ENCODE results near the gene CNTNAP2. TPM values are rescaled to one million over a fixed set of nuclear protein-coding genes. Genes with fewer than 3 reads are reported as not detected.

CNTNAP2 gene
- total and polyA plus RNA-seq, 2 donors from 2014 or later = 0.06 to 0.13 TPM

- no peak for FAIRE-seq
- intact Hi-C loops (cut with DNase I) = no loop called here
- no peak for DNase-seq
Measured at GRCh38 chr7:146216396-146217041, 99.9 kb downstream of the CNTNAP2 start.

GRCh38 chr7:146223851-146224250, 107.2 kb downstream of the CNTNAP2 start:
- no peak for FAIRE-seq
- intact Hi-C loops (cut with DNase I) = no loop called here
- TF ChIP-seq CTCF (IDR thresholded peaks at IDR 0.05; ENCODE audit: borderline replicate concordance, extremely low read depth, insufficient read depth) = no peak
- DNase-seq = no peak
- Histone ChIP-seq H3K4me3 (ENCODE audit: low read length in 3 of 3) (no peak overlapping the region), H3K9me3 (ENCODE audit: control insufficient read depth in 2 of 3, insufficient read depth in 1 of 3, low read length in 3 of 3) (no peaks in the 10 kb centered on the region), H3K4me1 (ENCODE audit: control insufficient read depth in 2 of 3, insufficient read depth in 2 of 3, low read depth in 1 of 3, low read length in 3 of 3) (no peaks in the 10 kb centered on the region), H3K27me3 (ENCODE audit: control insufficient read depth, insufficient read depth, low read length) (no peaks in the 10 kb centered on the region), H3K9ac (ENCODE audit: low read length in 3 of 3) (no peak overlapping the region), H3K36me3 (ENCODE audit: control insufficient read depth in 2 of 3, insufficient read depth in 3 of 3, low read length in 3 of 3) (no peaks in the 10 kb centered on the region), H3K27ac (ENCODE audit: low read depth in 2 of 2, low read length in 2 of 2) (no peak overlapping the region)

More at GRCh38 chr7:146216396-146217041, 99.9 kb downstream of the CNTNAP2 start:
- Histone ChIP-seq H3K36me3 (ENCODE audit: control insufficient read depth in 2 of 3, insufficient read depth in 3 of 3, low read length in 3 of 3) (no peaks in the 10 kb centered on the region), H3K4me1 (ENCODE audit: control insufficient read depth in 2 of 3, insufficient read depth in 2 of 3, low read depth in 1 of 3, low read length in 3 of 3) (no peaks in the 10 kb centered on the region), H3K9me3 (ENCODE audit: control insufficient read depth in 2 of 3, insufficient read depth in 1 of 3, low read length in 3 of 3) (no peaks in the 10 kb centered on the region), H3K27me3 (ENCODE audit: control insufficient read depth, insufficient read depth, low read length) (no peaks in the 10 kb centered on the region), H3K27ac (ENCODE audit: low read depth in 2 of 2, low read length in 2 of 2) (no peak overlapping the region), H3K9ac (ENCODE audit: low read length in 3 of 3) (no peak overlapping the region), H3K4me3 (ENCODE audit: low read length in 3 of 3) (no peak overlapping the region)
- no peak for TF ChIP-seq CTCF (IDR thresholded peaks at IDR 0.05; ENCODE audit: borderline replicate concordance, extremely low read depth, insufficient read depth)

GRCh38 chr7:146232604-146233003, 116.0 kb downstream of the CNTNAP2 start:
- no peak for DNase-seq
- intact Hi-C loops (cut with DNase I) = no loop called here
- no peak for FAIRE-seq

More at GRCh38 chr7:146232604-146233003, 116.0 kb downstream of the CNTNAP2 start:
- Histone ChIP-seq H3K27ac (ENCODE audit: low read depth in 2 of 2, low read length in 2 of 2) (no peak overlapping the region), H3K9me3 (ENCODE audit: control insufficient read depth in 2 of 3, insufficient read depth in 1 of 3, low read length in 3 of 3) (no peaks in the 10 kb centered on the region), H3K4me1 (ENCODE audit: control insufficient read depth in 2 of 3, insufficient read depth in 2 of 3, low read depth in 1 of 3, low read length in 3 of 3) (no peaks in the 10 kb centered on the region), H3K36me3 (ENCODE audit: control insufficient read depth in 2 of 3, insufficient read depth in 3 of 3, low read length in 3 of 3) (no peaks in the 10 kb centered on the region), H3K27me3 (ENCODE audit: control insufficient read depth, insufficient read depth, low read length) (no peaks in the 10 kb centered on the region), H3K9ac (ENCODE audit: low read length in 3 of 3) (no peak overlapping the region), H3K4me3 (ENCODE audit: low read length in 3 of 3) (no peak overlapping the region)
- TF ChIP-seq CTCF (IDR thresholded peaks at IDR 0.05; ENCODE audit: borderline replicate concordance, extremely low read depth, insufficient read depth) = no peak
